Skeletal muscle satellite cell (primary cell): ENCODE measurements around the gene SNRPB2. TPM values are rescaled to one million over a fixed set of nuclear protein-coding genes. Genes with fewer than 3 reads are reported as not detected.

Experiments
- H3K27me3 ChIP-seq: 2 replicates; pipeline ENCODE4 v1.7.0; 2013; ENCODE audit warnings: low read length; ENCODE audit not compliant: control insufficient read depth, insufficient read depth
- H3K36me3 ChIP-seq: 2 replicates; pipeline ENCODE4 v1.7.0; 2013; ENCODE audit warnings: mild to moderate bottlenecking, control low read depth, low read length; ENCODE audit not compliant: insufficient read depth
- H3K4me1 ChIP-seq: 2 replicates; pipeline ENCODE4 v1.7.0; 2013; ENCODE audit warnings: low read length; ENCODE audit not compliant: control insufficient read depth, insufficient read depth
- H3K4me2 ChIP-seq: 2 replicates; pipeline ENCODE4 v1.7.0; 2013; ENCODE audit warnings: mild to moderate bottlenecking, low read length
- H3K4me3 ChIP-seq: 2 replicates; pipeline ENCODE4 v1.7.0; 2013; ENCODE audit warnings: low read length
- H3K9ac ChIP-seq: 2 replicates; pipeline ENCODE4 v1.7.0; 2013; ENCODE audit warnings: mild to moderate bottlenecking, low read depth, low read length, moderate library complexity
- H3K9me3 ChIP-seq: replicated peaks from 2 replicates; pipeline ENCODE4 v1.7.0; 2013; ENCODE audit warnings: mild to moderate bottlenecking, control low read depth, low read length
- small RNA-seq: library from RNA; depleted of rRNA; stranded (forward); fragments of <200 nt; gene quantifications from one replicate; pipeline ENCODE3, GENCODE V24; 2012

SNRPB2 gene

GRCh38 chr20:16760431-16761304, 30.8 kb downstream of the SNRPB2 start:
- Histone ChIP-seq H3K4me1 (no peaks in the 10 kb centered on the region), H3K36me3 (no peaks in the 10 kb centered on the region), H3K9ac (no peak overlapping the region), H3K4me2 (no peak overlapping the region), H3K27me3 (peaks cover 22% of the 10 kb centered on the region), H3K4me3 (no peak overlapping the region), H3K9me3 (no peaks in the 10 kb centered on the region)

GRCh38 chr20:16761305-16761829, 31.5 kb downstream of the SNRPB2 start:
- Histone ChIP-seq H3K4me1 (no peaks in the 10 kb centered on the region), H3K9me3 (no peaks in the 10 kb centered on the region), H3K9ac (no peak overlapping the region), H3K36me3 (no peaks in the 10 kb centered on the region), H3K4me2 (no peak overlapping the region), H3K4me3 (no peak overlapping the region), H3K27me3 (peaks cover 29% of the 10 kb centered on the region)

GRCh38 chr20:16764560-16764959, 34.7 kb downstream of the SNRPB2 start:
- Histone ChIP-seq H3K36me3 (no peaks in the 10 kb centered on the region), H3K4me3 (no peak overlapping the region), H3K4me2 (no peak overlapping the region), H3K9ac (no peak overlapping the region), H3K27me3 (peaks cover 43% of the 10 kb centered on the region), H3K9me3 (no peaks in the 10 kb centered on the region), H3K4me1 (no peaks in the 10 kb centered on the region)

- Histone ChIP-seq H3K27me3 (peaks cover 25% of the 10 kb centered on the region), H3K4me3 (no peak overlapping the region), H3K9ac (no peak overlapping the region), H3K4me1 (no peaks in the 10 kb centered on the region), H3K4me2 (no peak overlapping the region), H3K9me3 (no peaks in the 10 kb centered on the region), H3K36me3 (no peaks in the 10 kb centered on the region)
Observed at GRCh38 chr20:16771213-16771612, 41.4 kb downstream of the SNRPB2 start.

- Histone ChIP-seq H3K4me1 (no peaks in the 10 kb centered on the region), H3K36me3 (no peaks in the 10 kb centered on the region), H3K4me2 (no peak overlapping the region), H3K4me3 (no peak overlapping the region), H3K9ac (no peak overlapping the region), H3K27me3 (no peaks in the 10 kb centered on the region), H3K9me3 (no peaks in the 10 kb centered on the region)
Observed at GRCh38 chr20:16775961-16776360, 46.1 kb downstream of the SNRPB2 start.

- no peak overlapping the region for H3K9ac ChIP-seq
- no peak overlapping the region for H3K4me2 ChIP-seq
- no peaks in the 10 kb centered on the region for H3K27me3 ChIP-seq
- H3K9me3 ChIP-seq = no peaks in the 10 kb centered on the region
- no peaks in the 10 kb centered on the region for H3K4me1 ChIP-seq
- no peaks in the 10 kb centered on the region for H3K36me3 ChIP-seq
- H3K4me3 ChIP-seq = no peak overlapping the region
Observed at GRCh38 chr20:16777126-16777525, 47.3 kb downstream of the SNRPB2 start.

GRCh38 chr20:16778159-16778558, 48.3 kb downstream of the SNRPB2 start:
- Histone ChIP-seq H3K9me3 (no peaks in the 10 kb centered on the region), H3K27me3 (no peaks in the 10 kb centered on the region), H3K4me1 (no peaks in the 10 kb centered on the region), H3K4me3 (no peak overlapping the region), H3K9ac (no peak overlapping the region), H3K4me2 (no peak overlapping the region), H3K36me3 (no peaks in the 10 kb centered on the region)

- no peaks in the 10 kb centered on the region for H3K4me1 ChIP-seq
- H3K4me2 ChIP-seq = no peak overlapping the region
- no peaks in the 10 kb centered on the region for H3K36me3 ChIP-seq
- H3K4me3 ChIP-seq = no peak overlapping the region
- no peaks in the 10 kb centered on the region for H3K9me3 ChIP-seq
- H3K9ac ChIP-seq = no peak overlapping the region
- H3K27me3 ChIP-seq = no peaks in the 10 kb centered on the region
Observed at GRCh38 chr20:16781496-16781895, 51.7 kb downstream of the SNRPB2 start.

- Histone ChIP-seq H3K4me3 (no peak overlapping the region), H3K9ac (no peak overlapping the region), H3K36me3 (no peaks in the 10 kb centered on the region), H3K9me3 (no peaks in the 10 kb centered on the region), H3K27me3 (no peaks in the 10 kb centered on the region), H3K4me1 (no peaks in the 10 kb centered on the region), H3K4me2 (no peak overlapping the region)
Observed at GRCh38 chr20:16785226-16785625, 55.4 kb downstream of the SNRPB2 start.

Small RNAs within 50 kb of the gene (small RNA-seq; reads per million reads assigned to genes)
- not detected for gene AL135938.1
